ENCODE data around the gene NCL.

GRCh38 chr2:231413456-231413855 lies 50.8 kb downstream of the NCL start:
- TF ChIP-seq POLR2AphosphoS5 (IDR thresholded peaks at IDR 0.05; ENCODE audit: low read depth, low read length) (no peak), POLR2A (IDR thresholded peaks at IDR 0.05; ENCODE audit: low read depth, low read length) (no peak), SPI1 (IDR thresholded peaks at IDR 0.05; ENCODE audit: low read depth, low read length) (no peak)
